RWPE1 (cell line): ENCODE results near the gene CUBN.

Source experiments
- CTCF ChIA-PET: fragments of 350-600 bp; sonication (Branson Sonifier 250); formaldehyde crosslinking; extraction: SDS; loops from one replicate; lab custom pipeline; 2021; lab: Yijun Ruan, JAX
- POLR2A ChIA-PET: fragments of 400-600 bp; formaldehyde crosslinking; extraction: SDS; loops from one replicate; lab custom pipeline; 2020; ENCODE audit warnings: antibody characterized with exemption; ENCODE audit not compliant: low non-redundant PET; lab: Yijun Ruan, JAX
- DNase-seq: peaks from one replicate; pipeline ENCODE4 v3.0.0; 2012; ENCODE audit warnings: low spot score
- H3K27ac ChIP-seq: fragments of 450-650 bp; 2 replicates; pipeline ENCODE4 v1.5.1; 2017
- CTCF ChIP-seq: fragments of 450-650 bp; conservative IDR thresholded peaks from 2 replicates; pipeline ENCODE4 v1.5.1; 2017; ENCODE audit warnings: low read depth, mild to moderate bottlenecking

The CUBN gene

GRCh38 chr10:16965344-16965616 is 164.3 kb downstream of the CUBN start:
- CTCF ChIA-PET: no interaction called here
- H3K27ac ChIP-seq: no peak overlapping the region
- POLR2A ChIA-PET: no interaction called here

GRCh38 chr10:16964576-16965343 is 164.9 kb downstream of the CUBN start:
- ChIA-PET POLR2A (no interaction called here), CTCF (no interaction called here)
- H3K27ac ChIP-seq: no peak overlapping the region
- TF ChIP-seq CTCF: no peak
- no peak for DNase-seq

More at GRCh38 chr10:16965344-16965616, 164.3 kb downstream of the CUBN start:
- DNase-seq: no peak
- no peak for TF ChIP-seq CTCF

- TF ChIP-seq CTCF: no peak
Measured at GRCh38 chr10:16960551-16960950, 169.1 kb downstream of the CUBN start.

GRCh38 chr10:16957038-16957437 is 172.6 kb downstream of the CUBN start:
- no peak for TF ChIP-seq CTCF
- ChIA-PET POLR2A (no interaction called here), CTCF (interaction anchor here (0.5 kb wide), 1 partner anchor 40 kb away, joined by 4 read pairs; no protein-coding TSS in a partner anchor)
- no peak overlapping the region for H3K27ac ChIP-seq
- no peak for DNase-seq

More at GRCh38 chr10:16960551-16960950, 169.1 kb downstream of the CUBN start:
- POLR2A ChIA-PET: no interaction called here
- CTCF ChIA-PET: no interaction called here
- no peak overlapping the region for H3K27ac ChIP-seq
- DNase-seq: no peak

- DNase-seq: no peak
- H3K27ac ChIP-seq: no peak overlapping the region
- ChIA-PET CTCF (no interaction called here), POLR2A (no interaction called here)
- no peak for TF ChIP-seq CTCF
Measured at GRCh38 chr10:16954280-16955030, 175.2 kb downstream of the CUBN start.

GRCh38 chr10:16953270-16953669 is 176.3 kb downstream of the CUBN start:
- no peak for DNase-seq
- no peak for TF ChIP-seq CTCF
- no peak overlapping the region for H3K27ac ChIP-seq
- POLR2A ChIA-PET: no interaction called here
- CTCF ChIA-PET: interaction anchor here (0.6 kb wide), 1 partner anchor 456 kb away, joined by 4 read pairs; no protein-coding TSS in a partner anchor
